Keratinocyte (primary cell): ENCODE results near the gene PLCB3. TPM values are rescaled to one million over a fixed set of nuclear protein-coding genes. Genes with fewer than 3 reads are reported as not detected.
A peak's percentile ranks its signal among the peaks of the same experiment; 100 is the strongest.

Experiments
- DNase-seq: peaks from one replicate; pipeline ENCODE4 v3.0.0-alpha.2; 2011; ENCODE audit warnings: low read depth, missing footprints, low spot score
- FAIRE-seq: peaks from 2 replicates; lab custom pipeline; 2011; peaks lifted over from hg19 to GRCh38; lab: Jason Lieb, UNC
- H2AFZ ChIP-seq: 2 replicates; pipeline ENCODE4 v1.6.0; 2012; ENCODE audit warnings: low read length, control low read depth, inconsistent platforms; ENCODE audit not compliant: control insufficient read depth
- H3K27ac ChIP-seq: 2 replicates; pipeline ENCODE4 v1.5.1; 2011; ENCODE audit warnings: low read length; ENCODE audit not compliant: control insufficient read depth, insufficient read depth
- H3K27me3 ChIP-seq: 3 replicates; pipeline ENCODE4 v1.6.0; 2011; ENCODE audit warnings: low read length; ENCODE audit not compliant: control insufficient read depth, insufficient read depth; ENCODE audit errors: extremely low read depth
- H3K36me3 ChIP-seq, 2 experiments: 2 replicates in 1 of 2; 3 replicates in 1 of 2; pipeline ENCODE4 v1.5.1; 2011; ENCODE audit warnings: low read length in 2 of 2, mild to moderate bottlenecking in 1 of 2; ENCODE audit not compliant: control insufficient read depth in 2 of 2, insufficient read depth in 2 of 2; ENCODE audit errors: extremely low read depth in 1 of 2
- H3K4me1 ChIP-seq: 3 replicates; pipeline ENCODE4 v1.5.1; 2011; ENCODE audit warnings: low read length; ENCODE audit not compliant: control insufficient read depth, insufficient read depth; ENCODE audit errors: extremely low read depth
- H3K4me2 ChIP-seq: 3 replicates; pipeline ENCODE4 v1.6.0; 2011; ENCODE audit warnings: low read depth, low read length; ENCODE audit not compliant: control insufficient read depth, insufficient read depth; ENCODE audit errors: extremely low read depth
- H3K4me3 ChIP-seq, 3 experiments: fragments of 200-600 bp in 1 of 3; sonication (generic) in 1 of 3; 2 replicates in 2 of 3; 3 replicates in 1 of 3; pipeline ENCODE4 v1.5.1; 2011 to 2016; ENCODE audit warnings: low read length in 3 of 3, mild to moderate bottlenecking in 3 of 3, control low read depth in 2 of 3, inconsistent platforms in 1 of 3, low read depth in 1 of 3, mixed read lengths in 1 of 3, mixed run types in 1 of 3, moderate library complexity in 1 of 3; ENCODE audit not compliant: control insufficient read depth in 2 of 3, insufficient read depth in 2 of 3; ENCODE audit errors: extremely low read depth in 1 of 3
- H3K79me2 ChIP-seq: 2 replicates; pipeline ENCODE4 v1.6.0; 2012; ENCODE audit warnings: low read length; ENCODE audit not compliant: control insufficient read depth, insufficient read depth
- H3K9ac ChIP-seq: 3 replicates; pipeline ENCODE4 v1.6.0; 2011; ENCODE audit warnings: low read length; ENCODE audit not compliant: control insufficient read depth, insufficient read depth; ENCODE audit errors: extremely low read depth
- H3K9me1 ChIP-seq: 3 replicates; pipeline ENCODE4 v1.6.0; 2011; ENCODE audit warnings: low read length; ENCODE audit not compliant: control insufficient read depth, insufficient read depth; ENCODE audit errors: extremely low read depth
- H3K9me3 ChIP-seq: 2 replicates; pipeline ENCODE4 v1.5.1; 2012; ENCODE audit warnings: low read depth, low read length; ENCODE audit not compliant: control insufficient read depth
- H4K20me1 ChIP-seq: 3 replicates; pipeline ENCODE4 v1.6.0; 2011; ENCODE audit warnings: low read length; ENCODE audit not compliant: control insufficient read depth, insufficient read depth; ENCODE audit errors: extremely low read depth
- CTCF ChIP-seq, 3 experiments: IDR thresholded peaks in 1 of 3; conservative IDR thresholded peaks in 1 of 3; optimal IDR thresholded peaks in 1 of 3; 2 replicates in 2 of 3; 3 replicates in 1 of 3; pipeline versions ENCODE3 to v1.5.1; 2011; ENCODE audit warnings: low read length in 3 of 3, mild to moderate bottlenecking in 3 of 3, moderate library complexity in 2 of 3, control low read depth in 1 of 3, inconsistent platforms in 1 of 3; ENCODE audit not compliant: insufficient read depth in 2 of 3; ENCODE audit errors: extremely low read depth in 1 of 3
- EZH2 ChIP-seq: IDR thresholded peaks from one replicate; pipeline ENCODE4 v1.6.1; 2012; ENCODE audit warnings: inconsistent platforms, mild to moderate bottlenecking, low read length, moderate library complexity
- dilution Hi-C: fragments of 300-500 bp; cut with MboI; formaldehyde crosslinking; loops from one replicate; pipeline ENCODE4 v1.7.0; 2020; ENCODE audit warnings: low sequenced_read_pairs; ENCODE audit not compliant: extremely low pct_ligation_motif_present
- polyA plus RNA-seq, 5 experiments: library from polyadenylated mRNA; depleted of rRNA in 3 of 5; stranded (reverse) in 3 of 5; stranded (forward) in 1 of 5; unstranded in 1 of 5; fragments of >200 nt; gene quantifications; 1 replicate in 1 of 5; 2 replicates in 3 of 5; 3 replicates in 1 of 5; pipeline versions ENCODE4 v1.2.1 to v1.2.3, GENCODE V29; 2011 to 2012; ENCODE audit warnings: missing spikeins in 2 of 5, low read depth in 1 of 5, low replicate concordance in 1 of 5

Gene PLCB3
- polyA plus RNA-seq, 1 donor (not counting 4 experiments of a cell fraction or from before 2014, with no cell fraction given) = 32.5 TPM

DNA sequence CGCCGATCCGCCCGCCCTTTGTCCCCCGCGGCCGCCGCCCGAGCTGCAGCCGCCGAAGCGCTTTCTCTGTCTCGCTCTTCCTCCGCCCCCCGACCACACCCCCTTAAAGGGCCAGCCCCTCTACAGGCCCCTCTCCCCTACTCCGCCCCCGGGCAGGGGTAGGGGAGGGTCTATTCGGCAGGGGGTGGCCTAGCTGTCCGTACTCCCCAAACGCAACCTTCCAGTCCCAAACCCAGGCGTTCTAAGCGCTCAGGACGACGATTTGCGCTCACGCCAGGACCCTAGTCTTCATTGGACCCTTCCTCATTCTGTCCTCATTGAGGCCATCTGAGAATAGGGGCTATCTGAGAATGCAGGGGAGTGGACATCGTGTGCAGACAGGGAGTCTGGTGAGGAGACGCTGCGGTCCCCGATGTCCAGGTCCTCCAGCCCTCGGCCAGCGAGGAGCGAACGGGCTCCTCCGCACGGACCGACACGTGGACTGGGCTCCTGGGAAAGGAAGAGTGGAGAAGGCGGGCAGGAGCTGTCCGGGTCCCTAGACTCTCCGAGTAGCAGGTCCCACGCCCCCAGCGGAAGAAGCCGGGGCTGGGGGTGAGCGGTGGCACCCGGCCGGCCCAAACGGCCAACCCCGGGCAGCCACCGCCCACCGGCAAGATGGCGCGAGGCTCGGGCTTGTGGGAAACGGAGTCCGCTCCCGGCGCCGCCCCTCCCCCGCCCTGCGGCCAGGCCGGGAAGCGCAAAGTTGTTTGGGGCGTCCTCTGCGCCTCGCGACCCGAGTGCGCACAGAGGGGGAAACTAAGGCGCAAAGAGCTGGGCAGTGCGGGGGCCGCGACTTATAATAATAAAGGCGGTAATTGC lies 4.2 kb upstream of the PLCB3 start, which contains the start of gene PPP1R14B:
Gene PPP1R14B, minus strand, starts transcription at position 73 of the 858 bp plus-strand sequence. CDS start 270 bp downstream, outside the sequence.
- DNase-seq (no peak), FAIRE-seq (no peak)
- Histone ChIP-seq H3K4me1 (peaks cover 36% of the 10 kb centered on the region), H3K9me3 (no peaks in the 10 kb centered on the region), H3K36me3 (peaks cover 6 to 14% of the 10 kb centered on the region in 2 experiments), H3K9me1 (no peaks in the 10 kb centered on the region), H3K27me3 (no peaks in the 10 kb centered on the region), H3K27ac (peak within 1 kb of the TSS; percentile 94), H2AFZ (peak within 1 kb of the TSS; percentile 68), H3K79me2 (peaks cover 30% of the 10 kb centered on the region), H4K20me1 (no peaks in the 10 kb centered on the region), H3K4me2 (peak within 1 kb of the TSS; percentile 100), H3K4me3 (peak within 1 kb of the TSS; percentile 87 to 92 (median 88)), H3K9ac (peak within 1 kb of the TSS; percentile 95)
- TF ChIP-seq CTCF (optimal IDR thresholded peaks at IDR 0.05 in 1 of 3, IDR thresholded peaks at IDR 0.05 in 1 of 3, conservative IDR thresholded peaks at IDR 0.05 in 1 of 3; ENCODE audit: extremely low read depth in 1 of 3, insufficient read depth in 2 of 3, low read length in 3 of 3) (no peak), EZH2 (no peak)
- dilution Hi-C loops = no loop called here

DNA sequence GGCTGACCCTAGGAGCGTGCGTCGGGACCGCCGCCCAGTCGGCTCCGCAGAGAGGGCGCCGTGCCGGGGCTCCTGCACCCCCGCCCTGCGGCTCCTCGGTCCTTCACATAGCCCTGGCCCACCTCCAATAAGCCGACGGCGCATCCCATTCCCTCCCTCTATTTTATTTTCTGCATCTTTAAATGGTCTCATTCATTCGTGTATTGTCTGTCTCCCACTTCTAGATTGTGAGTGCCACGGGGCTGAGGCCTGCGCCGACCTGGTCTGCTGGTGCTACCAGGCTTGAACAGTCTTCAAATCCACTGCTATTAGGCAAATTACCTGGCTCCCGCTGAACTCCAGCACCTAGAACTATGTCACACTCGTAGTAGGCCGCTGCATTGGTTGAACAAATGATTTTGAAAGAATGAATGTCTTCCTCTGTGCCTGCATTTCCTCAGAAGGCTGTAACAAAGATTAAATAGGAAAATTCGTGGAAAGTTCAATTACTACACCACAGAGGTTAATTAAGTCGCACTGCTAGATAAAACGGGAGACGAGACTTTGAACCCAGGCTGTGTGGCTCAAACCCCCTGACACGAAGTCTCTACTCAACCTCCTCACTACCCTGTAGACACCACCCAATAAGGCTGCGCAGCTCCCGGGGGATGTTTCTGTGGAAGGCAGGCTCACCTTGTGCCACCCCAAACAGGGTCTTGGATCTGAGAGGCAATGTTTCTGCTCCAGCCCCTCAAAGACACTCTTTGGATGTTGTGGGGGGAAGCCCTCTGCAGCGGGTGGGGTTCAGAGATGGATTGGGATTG lies 3.4 kb upstream of the PLCB3 start:
- no peaks in the 10 kb centered on the region for H3K27me3 ChIP-seq
- no peak overlapping the region for H3K27ac ChIP-seq
- no peak overlapping the region for H2AFZ ChIP-seq
- H3K4me2 ChIP-seq = peak overlapping the region; percentile 100
- H3K4me3 ChIP-seq = peak overlapping the region; percentile 52 to 87 (median 60)
- dilution Hi-C loops = no loop called here
- peaks cover 5 to 16% of the 10 kb centered on the region in 2 experiments for H3K36me3 ChIP-seq
- H3K9me3 ChIP-seq = no peaks in the 10 kb centered on the region
- peaks cover 2% of the 10 kb centered on the region for H4K20me1 ChIP-seq
- H3K79me2 ChIP-seq = peaks cover 34% of the 10 kb centered on the region
- no peaks in the 10 kb centered on the region for H3K9me1 ChIP-seq
- peaks cover 35% of the 10 kb centered on the region for H3K4me1 ChIP-seq
- no peak for FAIRE-seq
- H3K9ac ChIP-seq = peak overlapping the region; percentile 95
- no peak for DNase-seq
- no peak for TF ChIP-seq EZH2
